Fibroblast of the aortic adventitia (primary cell): ENCODE data around the gene PDE12. TPM values are rescaled to one million over a fixed set of nuclear protein-coding genes. Genes with fewer than 3 reads are reported as not detected.
A peak's percentile ranks its signal among the peaks of the same experiment; 100 is the strongest.

ENCODE experiments used
- DNase-seq: peaks from one replicate; pipeline ENCODE4 v3.0.0-alpha.2; 2010; ENCODE audit warnings: low read depth
- H3K4me3 ChIP-seq: 2 replicates; pipeline ENCODE4 v1.5.1; 2011; ENCODE audit warnings: low read depth, mild to moderate bottlenecking, control low read depth, low read length, moderate library complexity
- total RNA-seq: library from RNA; depleted of rRNA; stranded (reverse); fragments of >200 nt; gene quantifications from 2 replicates; pipeline ENCODE4 v1.2.3, GENCODE V29; 2012; ENCODE audit warnings: low replicate concordance
- TF ChIP-seq, protein P1 (sequence below): IDR thresholded peaks from 2 replicates; pipeline ENCODE4 v1.5.1; 2011; ENCODE audit warnings: mild to moderate bottlenecking, low read length, control low read depth, inconsistent platforms; ENCODE audit not compliant: insufficient read depth

PDE12 gene
- total RNA-seq, 1 donor: 21.0 TPM

DNA sequence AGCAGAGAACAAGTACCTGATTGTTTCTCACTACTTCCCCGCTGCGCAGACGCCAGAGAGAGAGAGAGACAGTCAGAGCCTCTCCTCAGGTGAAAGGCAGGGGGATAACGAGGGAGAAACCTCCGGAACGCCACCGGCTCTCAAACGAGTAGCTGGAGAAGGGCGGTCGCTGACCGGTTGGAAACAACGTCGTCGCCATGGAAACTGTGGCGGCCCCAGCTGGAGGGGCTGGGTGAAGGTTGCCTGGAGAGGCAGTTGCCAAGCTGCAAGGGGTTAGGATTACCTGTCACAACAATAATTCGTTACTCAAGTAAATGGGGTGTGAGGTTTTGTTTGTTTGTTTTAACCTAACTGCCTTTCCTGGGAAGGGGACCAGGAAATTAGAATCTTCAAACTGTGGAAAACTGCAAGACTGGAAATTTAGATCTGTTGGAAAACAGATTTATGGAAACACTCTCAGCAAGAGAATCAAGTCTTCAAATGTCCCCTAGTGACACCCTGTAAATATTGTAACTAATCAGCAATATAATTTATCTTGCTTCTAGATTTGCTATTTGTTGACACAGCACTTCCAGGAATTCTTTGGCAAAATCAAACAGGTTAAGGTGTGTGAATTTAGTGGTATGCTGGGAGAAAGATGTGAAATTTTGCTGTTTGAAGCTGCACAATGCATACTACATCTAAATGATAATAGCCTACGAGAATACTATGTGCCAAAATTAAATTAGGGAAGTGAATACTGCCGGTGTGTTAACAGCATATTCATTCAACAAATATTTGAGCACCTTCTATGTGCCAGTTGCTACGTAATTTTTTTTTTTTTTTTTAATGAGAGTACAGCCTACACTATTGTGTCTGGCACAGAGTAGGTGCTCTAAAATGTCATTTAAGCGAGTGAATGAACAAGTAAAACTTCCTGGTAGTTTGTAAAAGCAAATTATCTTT, 11.6 kb upstream of the PDE12 start, which contains the start of gene DNAH12:
DNAH12 (minus strand) TSS at position 164 of the 945 bp plus-strand sequence. CDS start 1,474 bp downstream, outside the sequence.
- peak within 1 kb of the TSS; percentile 49 for H3K4me3 ChIP-seq
- peak; percentile 6 for DNase-seq

DNA sequence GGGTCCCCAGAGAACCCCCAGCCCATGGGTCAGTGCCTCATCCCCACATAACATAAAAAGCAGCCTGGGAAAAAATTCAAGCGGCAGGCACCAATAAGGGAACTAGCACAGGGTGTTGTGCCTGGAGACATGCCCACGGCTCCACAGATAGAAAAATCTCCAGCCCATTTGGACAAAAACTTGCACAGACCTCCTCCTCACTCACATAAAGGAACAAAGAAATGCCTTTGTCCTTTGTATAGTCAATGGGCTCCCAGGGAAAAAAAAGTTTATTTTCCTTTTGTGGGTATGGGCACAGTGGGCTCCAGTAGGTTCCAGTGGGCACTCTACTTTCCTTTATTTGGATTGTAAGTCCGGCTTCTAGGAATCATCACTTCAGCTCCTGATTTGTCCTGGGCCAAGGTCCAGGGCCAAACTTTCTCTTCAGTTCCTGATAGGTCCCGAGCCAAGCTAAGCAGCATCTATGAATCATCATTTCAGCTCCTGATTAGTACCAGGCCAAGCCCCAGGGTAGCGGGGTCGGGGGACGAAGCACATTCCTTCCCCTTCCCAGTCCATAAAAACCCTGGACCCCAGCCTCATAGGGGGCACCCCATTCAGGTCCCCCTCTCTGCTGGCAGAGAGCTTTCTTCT, 10.3 kb upstream of the PDE12 start:
- H3K4me3 ChIP-seq: no peak overlapping the region
- DNase-seq: peak; percentile 65
- TF ChIP-seq, protein P1, sequence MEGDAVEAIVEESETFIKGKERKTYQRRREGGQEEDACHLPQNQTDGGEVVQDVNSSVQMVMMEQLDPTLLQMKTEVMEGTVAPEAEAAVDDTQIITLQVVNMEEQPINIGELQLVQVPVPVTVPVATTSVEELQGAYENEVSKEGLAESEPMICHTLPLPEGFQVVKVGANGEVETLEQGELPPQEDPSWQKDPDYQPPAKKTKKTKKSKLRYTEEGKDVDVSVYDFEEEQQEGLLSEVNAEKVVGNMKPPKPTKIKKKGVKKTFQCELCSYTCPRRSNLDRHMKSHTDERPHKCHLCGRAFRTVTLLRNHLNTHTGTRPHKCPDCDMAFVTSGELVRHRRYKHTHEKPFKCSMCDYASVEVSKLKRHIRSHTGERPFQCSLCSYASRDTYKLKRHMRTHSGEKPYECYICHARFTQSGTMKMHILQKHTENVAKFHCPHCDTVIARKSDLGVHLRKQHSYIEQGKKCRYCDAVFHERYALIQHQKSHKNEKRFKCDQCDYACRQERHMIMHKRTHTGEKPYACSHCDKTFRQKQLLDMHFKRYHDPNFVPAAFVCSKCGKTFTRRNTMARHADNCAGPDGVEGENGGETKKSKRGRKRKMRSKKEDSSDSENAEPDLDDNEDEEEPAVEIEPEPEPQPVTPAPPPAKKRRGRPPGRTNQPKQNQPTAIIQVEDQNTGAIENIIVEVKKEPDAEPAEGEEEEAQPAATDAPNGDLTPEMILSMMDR: no peak

More for the DNA sequence above, 11.6 kb upstream of the PDE12 start, which contains the start of gene DNAH12:
- TF ChIP-seq, protein P1: no peak

DNA sequence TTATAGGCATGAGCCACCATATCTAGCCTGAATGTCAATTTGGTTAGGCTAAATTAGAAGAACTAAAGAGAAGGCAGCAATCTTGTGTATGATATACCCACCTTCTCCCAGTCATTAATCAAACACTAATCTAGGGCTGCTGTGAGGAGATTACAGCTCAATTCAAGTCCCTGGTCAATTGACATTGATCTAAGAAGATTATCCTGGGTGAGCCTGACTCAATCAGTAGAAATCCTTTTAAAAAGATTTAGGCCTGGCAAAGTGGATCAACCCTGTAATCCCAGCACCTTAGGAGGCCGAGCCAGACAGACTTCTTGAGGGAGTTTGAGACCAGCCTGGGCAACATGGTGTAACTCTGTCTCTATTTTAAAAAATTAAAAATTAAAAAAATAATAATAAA, 9.5 kb upstream of the PDE12 start:
- H3K4me3 ChIP-seq: no peak overlapping the region
- TF ChIP-seq, protein P1: no peak
- DNase-seq: no peak

DNA sequence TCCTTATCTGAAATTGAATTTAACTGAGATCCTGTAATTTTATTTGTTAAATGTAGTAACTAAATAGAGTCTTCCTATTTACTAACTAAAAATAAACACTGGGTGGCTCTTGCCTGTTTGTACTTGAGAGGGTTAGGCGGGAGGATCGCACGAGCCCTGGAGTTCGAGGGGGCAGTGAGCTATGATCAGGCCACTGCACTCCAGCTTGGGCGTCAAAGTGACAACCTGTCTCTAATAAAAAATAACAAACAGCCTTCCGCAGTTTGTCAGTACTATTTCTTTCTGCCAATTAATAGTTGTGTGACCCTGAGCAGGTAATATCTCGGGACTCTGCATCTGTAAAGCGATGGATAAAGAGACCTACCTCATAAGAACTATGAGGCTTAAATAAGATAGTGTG, 768 bp upstream of the PDE12 start:
- H3K4me3 ChIP-seq: peak overlapping the region; percentile 91
- TF ChIP-seq, protein P1: no peak
- DNase-seq: no peak

DNA sequence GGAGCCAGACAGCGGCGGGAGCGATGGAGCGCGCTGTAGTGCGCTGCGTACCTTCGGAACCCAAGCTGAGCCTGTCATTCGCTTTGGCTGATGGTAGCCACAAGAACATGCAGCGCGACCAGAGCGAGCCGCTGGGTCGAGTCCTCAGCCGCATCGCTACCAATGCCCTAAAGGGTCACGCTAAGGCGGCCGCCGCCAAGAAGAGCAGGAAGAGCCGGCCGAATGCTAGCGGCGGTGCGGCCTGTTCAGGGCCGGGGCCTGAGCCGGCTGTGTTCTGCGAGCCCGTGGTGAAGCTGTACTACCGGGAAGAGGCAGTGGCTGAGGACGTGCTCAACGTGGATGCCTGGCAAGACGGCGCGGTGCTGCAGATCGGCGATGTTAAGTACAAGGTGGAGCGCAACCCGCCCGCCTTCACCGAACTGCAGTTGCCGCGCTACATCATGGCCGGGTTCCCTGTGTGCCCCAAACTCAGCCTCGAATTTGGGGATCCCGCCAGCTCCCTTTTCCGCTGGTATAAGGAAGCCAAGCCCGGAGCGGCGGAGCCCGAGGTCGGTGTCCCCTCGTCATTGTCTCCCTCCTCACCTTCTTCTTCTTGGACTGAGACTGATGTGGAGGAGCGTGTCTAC, 498 bp downstream of the PDE12 start:
- H3K4me3 ChIP-seq: peak overlapping the region; percentile 91

DNA sequence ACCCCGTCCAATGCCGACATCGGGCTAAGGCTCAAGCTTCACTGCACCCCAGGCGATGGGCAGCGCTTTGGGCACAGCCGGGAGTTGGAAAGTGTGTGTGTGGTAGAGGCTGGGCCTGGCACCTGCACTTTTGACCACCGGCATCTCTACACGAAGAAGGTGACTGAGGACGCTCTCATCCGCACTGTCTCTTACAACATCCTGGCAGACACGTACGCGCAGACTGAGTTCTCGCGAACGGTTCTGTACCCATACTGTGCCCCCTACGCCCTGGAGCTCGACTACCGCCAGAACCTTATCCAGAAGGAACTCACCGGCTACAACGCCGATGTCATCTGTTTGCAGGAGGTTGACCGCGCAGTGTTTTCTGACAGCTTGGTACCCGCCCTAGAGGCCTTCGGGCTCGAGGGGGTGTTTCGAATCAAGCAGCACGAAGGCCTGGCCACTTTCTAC, 1.0 kb downstream of the PDE12 start:
- H3K4me3 ChIP-seq: peak overlapping the region; percentile 91
- TF ChIP-seq, protein P1: no peak
- DNase-seq: peak; percentile 31

More for the DNA sequence above, 498 bp downstream of the PDE12 start:
- no peak for DNase-seq
- TF ChIP-seq, protein P1: no peak
